Vagina (tissue), 2 donors: ENCODE results near the gene SLC35F1. TPM values are rescaled to one million over a fixed set of nuclear protein-coding genes. Genes with fewer than 3 reads are reported as not detected.

ENCODE experiments used
- DNase-seq, 2 donors: peaks; one replicate each; pipeline ENCODE4 v3.0.0-alpha.2; 2017; ENCODE audit errors: extremely low spot score in 2 of 2
- H3K27ac ChIP-seq: fragments of 200-600 bp; sonication (generic); one replicate; pipeline ENCODE4 v1.5.1; 2019
- H3K27me3 ChIP-seq: fragments of 200-600 bp; sonication (generic); one replicate; pipeline ENCODE4 v1.5.1; 2019
- H3K36me3 ChIP-seq, 2 donors: fragments of 200-600 bp; sonication (generic); one replicate each; pipeline ENCODE4 v1.5.1; 2017 to 2019
- H3K4me1 ChIP-seq: fragments of 200-600 bp; sonication (generic); one replicate; pipeline ENCODE4 v1.5.1; 2019
- H3K4me3 ChIP-seq, 2 donors: fragments of 200-600 bp; sonication (generic); 1 replicate in 1 of 2; 2 replicates in 1 of 2; pipeline ENCODE4 v1.5.1; 2016 to 2019
- H3K9me3 ChIP-seq: fragments of 200-600 bp; sonication (generic); one replicate; pipeline ENCODE4 v1.5.1; 2019
- POLR2A ChIP-seq, 2 donors: fragments of 450-650 bp; IDR thresholded peaks; one replicate each; pipeline ENCODE4 v1.6.1; 2017; ENCODE audit warnings: antibody characterized with exemption in 2 of 2, mild to moderate bottlenecking in 2 of 2, moderate library complexity in 2 of 2
- POLR2AphosphoS5 ChIP-seq, 2 donors: sonication (generic); formaldehyde crosslinking; IDR thresholded peaks; one replicate each; pipeline ENCODE4 v1.9.0; 2017; ENCODE audit warnings: antibody characterized with exemption in 2 of 2, mild to moderate bottlenecking in 2 of 2, low read depth in 1 of 2; ENCODE audit not compliant: insufficient read depth in 1 of 2
- intact Hi-C: fragments of 100-400 bp; cut with DNase I; formaldehyde crosslinking; loops from one replicate; pipeline ENCODE4 v1.15.1; 2023
- total RNA-seq: library from RNA; depleted of rRNA; stranded (reverse); fragments of >200 nt; gene quantifications from one replicate; pipeline ENCODE4 v1.2.3, GENCODE V29; 2016
- TF ChIP-seq, protein P1 (sequence below), 3 experiments: fragments of 450-650 bp in 2 of 3; fragments of 200-600 bp in 1 of 3; sonication (generic) in 1 of 3; IDR thresholded peaks; one replicate each; pipeline ENCODE4 v1.5.1; 2017 to 2019; ENCODE audit warnings: antibody characterized with exemption in 3 of 3, mild to moderate bottlenecking in 2 of 3, moderate library complexity in 2 of 3

The SLC35F1 gene
- total RNA-seq, 1 donor from 2014 or later: 2.7 TPM

GRCh38 chr6:118134736-118135135, 227.7 kb downstream of the SLC35F1 start:
- Histone ChIP-seq H3K27me3 (no peaks in the 10 kb centered on the region), H3K4me1 (no peaks in the 10 kb centered on the region), H3K36me3 (no peaks in the 10 kb centered on the region), H3K27ac (no peak overlapping the region), H3K9me3 (no peaks in the 10 kb centered on the region), H3K4me3 (no peak overlapping the region)
- intact Hi-C loops: no loop called here
- DNase-seq: no peak
- TF ChIP-seq POLR2A (IDR thresholded peaks at IDR 0.05): no peak
- no peak for TF ChIP-seq POLR2AphosphoS5 (IDR thresholded peaks at IDR 0.05; ENCODE audit: insufficient read depth in 1 of 2, low read depth in 1 of 2)
- TF ChIP-seq, protein P1, sequence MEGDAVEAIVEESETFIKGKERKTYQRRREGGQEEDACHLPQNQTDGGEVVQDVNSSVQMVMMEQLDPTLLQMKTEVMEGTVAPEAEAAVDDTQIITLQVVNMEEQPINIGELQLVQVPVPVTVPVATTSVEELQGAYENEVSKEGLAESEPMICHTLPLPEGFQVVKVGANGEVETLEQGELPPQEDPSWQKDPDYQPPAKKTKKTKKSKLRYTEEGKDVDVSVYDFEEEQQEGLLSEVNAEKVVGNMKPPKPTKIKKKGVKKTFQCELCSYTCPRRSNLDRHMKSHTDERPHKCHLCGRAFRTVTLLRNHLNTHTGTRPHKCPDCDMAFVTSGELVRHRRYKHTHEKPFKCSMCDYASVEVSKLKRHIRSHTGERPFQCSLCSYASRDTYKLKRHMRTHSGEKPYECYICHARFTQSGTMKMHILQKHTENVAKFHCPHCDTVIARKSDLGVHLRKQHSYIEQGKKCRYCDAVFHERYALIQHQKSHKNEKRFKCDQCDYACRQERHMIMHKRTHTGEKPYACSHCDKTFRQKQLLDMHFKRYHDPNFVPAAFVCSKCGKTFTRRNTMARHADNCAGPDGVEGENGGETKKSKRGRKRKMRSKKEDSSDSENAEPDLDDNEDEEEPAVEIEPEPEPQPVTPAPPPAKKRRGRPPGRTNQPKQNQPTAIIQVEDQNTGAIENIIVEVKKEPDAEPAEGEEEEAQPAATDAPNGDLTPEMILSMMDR (IDR thresholded peaks at IDR 0.05): no peak

- no peaks in the 10 kb centered on the region for H3K4me1 ChIP-seq
- no peaks in the 10 kb centered on the region for H3K36me3 ChIP-seq
- H3K4me3 ChIP-seq: no peak overlapping the region
- TF ChIP-seq POLR2A (IDR thresholded peaks at IDR 0.05) (no peak), POLR2AphosphoS5 (IDR thresholded peaks at IDR 0.05; ENCODE audit: insufficient read depth in 1 of 2, low read depth in 1 of 2) (no peak)
- TF ChIP-seq, protein P1 (IDR thresholded peaks at IDR 0.05): no peak
- no peak for DNase-seq
- no peaks in the 10 kb centered on the region for H3K27me3 ChIP-seq
- intact Hi-C loops: no loop called here
- H3K9me3 ChIP-seq: no peaks in the 10 kb centered on the region
- no peak overlapping the region for H3K27ac ChIP-seq
Observed at GRCh38 chr6:118135371-118135770, 228.3 kb downstream of the SLC35F1 start.

- Histone ChIP-seq H3K36me3 (no peaks in the 10 kb centered on the region), H3K27ac (no peak overlapping the region), H3K4me3 (no peak overlapping the region), H3K27me3 (no peaks in the 10 kb centered on the region), H3K4me1 (no peaks in the 10 kb centered on the region), H3K9me3 (no peaks in the 10 kb centered on the region)
- intact Hi-C loops: no loop called here
- TF ChIP-seq, protein P1 (IDR thresholded peaks at IDR 0.05): no peak
- TF ChIP-seq POLR2AphosphoS5 (IDR thresholded peaks at IDR 0.05; ENCODE audit: insufficient read depth in 1 of 2, low read depth in 1 of 2) (no peak), POLR2A (IDR thresholded peaks at IDR 0.05) (no peak)
- DNase-seq: no peak
Observed at GRCh38 chr6:118141211-118141610, 234.1 kb downstream of the SLC35F1 start.

DNA sequence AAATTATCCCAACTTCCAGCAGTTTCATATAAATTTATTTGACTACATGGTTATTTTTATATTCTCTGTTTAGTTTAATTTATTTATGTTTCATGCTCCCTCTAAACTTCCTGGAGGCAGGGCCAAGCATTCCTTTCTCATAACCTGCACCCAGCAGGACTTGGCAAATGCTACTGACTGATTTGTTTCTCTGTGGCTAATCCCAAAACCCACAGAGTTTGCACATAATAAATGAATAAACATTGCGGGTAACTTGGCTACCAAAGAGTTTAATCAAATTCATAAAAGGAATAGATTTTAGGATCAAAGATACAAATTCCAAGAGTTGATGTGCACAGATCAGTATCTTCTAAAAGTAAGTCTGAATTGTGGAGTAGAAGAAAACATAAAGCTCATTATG, 239.5 kb downstream of the SLC35F1 start:
- intact Hi-C loops: no loop called here
- Histone ChIP-seq H3K4me1 (no peaks in the 10 kb centered on the region), H3K4me3 (no peak overlapping the region), H3K36me3 (no peaks in the 10 kb centered on the region), H3K27ac (no peak overlapping the region), H3K27me3 (no peaks in the 10 kb centered on the region), H3K9me3 (no peaks in the 10 kb centered on the region)
- TF ChIP-seq POLR2AphosphoS5 (IDR thresholded peaks at IDR 0.05; ENCODE audit: insufficient read depth in 1 of 2, low read depth in 1 of 2) (no peak), POLR2A (IDR thresholded peaks at IDR 0.05) (no peak)
- TF ChIP-seq, protein P1 (IDR thresholded peaks at IDR 0.05): no peak
- DNase-seq: no peak

DNA sequence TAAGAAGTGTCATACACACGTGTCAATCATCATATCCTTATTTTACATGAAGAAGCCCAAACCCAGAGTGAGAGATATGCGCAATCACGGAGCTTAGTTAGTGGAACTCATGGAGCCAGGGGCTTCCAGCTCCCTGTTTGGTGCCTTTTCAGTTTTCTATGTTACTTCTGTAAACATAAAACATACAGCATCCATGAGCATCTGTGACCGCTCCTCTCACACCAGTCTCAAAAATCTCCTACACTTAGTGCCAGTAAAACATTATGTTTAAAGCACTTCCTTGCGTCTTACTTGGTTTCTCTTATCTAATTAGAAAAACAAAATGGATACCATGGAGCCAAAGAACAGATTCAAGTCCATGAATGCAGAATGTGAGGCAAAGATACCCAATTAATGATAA, 240.4 kb downstream of the SLC35F1 start:
- no peaks in the 10 kb centered on the region for H3K36me3 ChIP-seq
- intact Hi-C loops: no loop called here
- TF ChIP-seq POLR2AphosphoS5 (IDR thresholded peaks at IDR 0.05; ENCODE audit: insufficient read depth in 1 of 2, low read depth in 1 of 2) (no peak), POLR2A (IDR thresholded peaks at IDR 0.05) (no peak)
- TF ChIP-seq, protein P1 (IDR thresholded peaks at IDR 0.05): no peak
- DNase-seq: no peak
- no peak overlapping the region for H3K4me3 ChIP-seq
- H3K9me3 ChIP-seq: no peaks in the 10 kb centered on the region
- no peak overlapping the region for H3K27ac ChIP-seq
- no peaks in the 10 kb centered on the region for H3K4me1 ChIP-seq
- no peaks in the 10 kb centered on the region for H3K27me3 ChIP-seq
